GM13977 (cell line): Measurements from ENCODE around the gene KCNJ2.

Experiments used
- DNase-seq: peaks from one replicate; pipeline ENCODE4 v3.0.0; 2012; ENCODE audit warnings: low spot score
- in situ Hi-C: fragments of 300-500 bp; cut with MboI; formaldehyde crosslinking; loops from one replicate; pipeline ENCODE4 v1.12.0; 2022; ENCODE audit warnings: low sequenced_read_pairs, low pct_unique_long_range_greater_than_20kb, mixed read lengths, inconsistent platforms; ENCODE audit not compliant: unreplicated experiment
- TF ChIP-seq, protein P1 (sequence below): IDR thresholded peaks from 2 replicates; pipeline ENCODE4 v1.5.1; 2012; ENCODE audit warnings: mild to moderate bottlenecking, control low read depth; ENCODE audit not compliant: insufficient read depth; ENCODE audit errors: extremely low read depth, missing control alignments

Gene KCNJ2

GRCh38 chr17:70124723-70125122 is 44.6 kb upstream of the KCNJ2 start:
- in situ Hi-C loops = no loop called here
- no peak for DNase-seq
- TF ChIP-seq, protein P1, sequence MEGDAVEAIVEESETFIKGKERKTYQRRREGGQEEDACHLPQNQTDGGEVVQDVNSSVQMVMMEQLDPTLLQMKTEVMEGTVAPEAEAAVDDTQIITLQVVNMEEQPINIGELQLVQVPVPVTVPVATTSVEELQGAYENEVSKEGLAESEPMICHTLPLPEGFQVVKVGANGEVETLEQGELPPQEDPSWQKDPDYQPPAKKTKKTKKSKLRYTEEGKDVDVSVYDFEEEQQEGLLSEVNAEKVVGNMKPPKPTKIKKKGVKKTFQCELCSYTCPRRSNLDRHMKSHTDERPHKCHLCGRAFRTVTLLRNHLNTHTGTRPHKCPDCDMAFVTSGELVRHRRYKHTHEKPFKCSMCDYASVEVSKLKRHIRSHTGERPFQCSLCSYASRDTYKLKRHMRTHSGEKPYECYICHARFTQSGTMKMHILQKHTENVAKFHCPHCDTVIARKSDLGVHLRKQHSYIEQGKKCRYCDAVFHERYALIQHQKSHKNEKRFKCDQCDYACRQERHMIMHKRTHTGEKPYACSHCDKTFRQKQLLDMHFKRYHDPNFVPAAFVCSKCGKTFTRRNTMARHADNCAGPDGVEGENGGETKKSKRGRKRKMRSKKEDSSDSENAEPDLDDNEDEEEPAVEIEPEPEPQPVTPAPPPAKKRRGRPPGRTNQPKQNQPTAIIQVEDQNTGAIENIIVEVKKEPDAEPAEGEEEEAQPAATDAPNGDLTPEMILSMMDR = no peak

DNA sequence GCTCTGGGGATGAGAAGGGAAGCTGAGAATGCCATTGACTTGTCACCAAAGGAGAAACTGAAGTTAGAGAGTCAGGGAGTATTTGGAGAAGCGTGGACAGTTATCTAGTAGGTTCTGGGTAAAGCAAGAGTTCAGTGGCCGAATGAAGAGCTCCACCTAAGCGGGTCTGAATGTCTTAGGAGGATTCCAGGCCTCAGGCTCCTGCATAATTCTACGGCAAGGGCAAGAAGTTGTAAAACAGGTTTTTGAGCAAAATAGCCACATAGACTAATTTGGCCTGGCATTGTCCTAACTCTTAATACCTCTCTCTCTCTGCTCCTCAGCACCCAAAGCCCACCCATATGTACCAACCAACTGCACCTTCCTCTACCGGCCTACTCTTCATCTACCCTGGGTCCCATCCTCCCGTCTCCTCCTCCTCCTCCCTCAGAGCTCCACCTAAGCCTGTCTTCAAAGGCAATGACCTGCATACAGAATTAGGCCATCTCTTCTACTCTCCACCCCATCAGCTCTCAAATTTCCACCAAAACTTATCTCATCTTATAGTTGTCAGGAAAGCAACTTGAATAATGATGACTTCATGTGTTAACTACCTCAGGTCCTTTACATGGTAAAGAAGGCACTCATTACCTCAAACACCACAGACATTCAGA is 42.0 kb upstream of the KCNJ2 start:
- TF ChIP-seq, protein P1 = no peak
- in situ Hi-C loops = no loop called here
- no peak for DNase-seq

DNA sequence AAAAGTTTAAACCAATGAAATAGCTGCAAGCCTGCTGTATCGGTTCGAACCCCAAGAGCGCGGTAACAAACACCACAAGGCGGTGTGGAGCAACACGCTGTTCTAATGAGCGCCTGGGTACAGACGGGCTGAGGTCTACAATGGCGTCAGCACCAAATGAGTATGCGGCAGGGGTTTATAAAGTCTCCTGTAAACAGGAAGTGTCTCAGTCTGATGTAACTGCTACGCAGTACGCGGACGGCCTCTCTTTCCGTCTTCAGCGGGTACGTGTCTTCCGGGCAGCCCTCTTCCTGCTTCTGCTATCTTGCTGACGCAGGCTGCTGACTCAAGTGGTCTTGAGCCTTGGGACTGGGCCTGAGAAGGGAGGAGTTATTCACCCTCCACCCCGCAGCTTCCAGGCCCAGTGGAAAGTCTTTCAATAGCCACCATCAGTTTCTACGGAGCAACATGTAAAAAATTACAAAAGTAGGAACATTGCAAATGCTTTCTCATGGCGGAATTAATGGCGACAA is 40.5 kb upstream of the KCNJ2 start:
- in situ Hi-C loops = no loop called here
- TF ChIP-seq, protein P1 = no peak
- DNase-seq = no peak

DNA sequence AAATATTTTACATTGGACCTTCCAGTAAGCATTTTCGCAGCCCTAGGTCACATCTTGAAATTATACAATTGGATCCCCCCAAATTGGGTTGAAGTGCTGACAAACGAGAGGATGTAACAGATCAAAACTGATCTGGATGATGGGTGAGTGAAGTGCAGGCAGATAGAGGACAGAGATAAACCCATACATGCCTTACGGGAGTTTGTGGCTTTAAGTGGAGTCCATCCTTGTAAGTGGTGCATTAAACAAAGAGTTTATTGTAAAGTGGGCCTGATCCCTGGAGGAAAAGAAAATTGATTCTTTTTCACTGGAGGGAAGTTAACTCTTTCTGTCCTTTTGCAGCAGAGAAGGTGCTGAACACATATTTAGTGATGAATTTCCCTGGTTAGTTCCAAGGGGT is 39.0 kb upstream of the KCNJ2 start:
- in situ Hi-C loops = no loop called here
- TF ChIP-seq, protein P1 = no peak
- DNase-seq = no peak

- in situ Hi-C loops = no loop called here
- TF ChIP-seq, protein P1 = no peak
- no peak for DNase-seq
Measured at GRCh38 chr17:70132505-70132904, 36.8 kb upstream of the KCNJ2 start.

DNA sequence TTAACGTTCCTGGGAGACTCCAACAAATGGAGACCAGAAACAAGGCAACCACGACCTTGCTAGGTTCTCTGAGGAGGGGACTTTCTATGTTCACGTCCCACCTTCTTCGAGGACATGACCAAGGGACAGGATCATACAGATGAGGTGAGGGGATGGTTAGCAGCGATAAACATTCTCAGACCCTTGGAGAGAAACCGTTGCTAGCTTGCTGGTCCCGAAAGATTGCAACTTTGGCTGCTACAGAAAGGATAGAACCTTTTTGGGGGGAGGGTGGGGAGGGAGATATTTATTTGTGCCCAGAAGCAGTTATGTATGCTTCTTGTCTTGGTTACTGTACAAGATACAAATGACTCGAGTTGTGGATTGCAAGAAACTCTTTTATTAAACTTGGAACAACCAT is 35.3 kb upstream of the KCNJ2 start:
- in situ Hi-C loops = no loop called here
- DNase-seq = no peak
- TF ChIP-seq, protein P1 = no peak
